Measurements from ENCODE around the gene SERPINB10.

SERPINB10 gene

DNA sequence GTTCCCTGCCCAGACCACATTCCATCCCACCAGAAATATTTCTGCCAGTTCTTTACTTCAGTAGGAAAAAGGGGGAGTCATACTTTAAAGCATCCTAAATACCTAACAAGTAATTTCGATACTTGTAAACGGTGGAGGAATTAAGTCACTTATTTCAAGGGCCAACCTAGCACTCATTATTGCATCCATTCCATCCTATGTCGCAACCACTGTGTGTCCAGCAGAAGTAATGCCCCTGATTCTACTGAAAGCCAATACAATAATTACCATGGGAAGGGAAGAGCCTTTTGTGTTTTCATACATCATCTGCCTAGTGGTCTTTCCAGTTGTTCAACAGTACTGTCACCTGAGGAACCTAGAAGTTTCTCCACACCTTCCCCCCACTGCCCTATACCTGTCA lies 74.6 kb downstream of the SERPINB10 start:
- DNase-seq (ENCODE audit: low spot score), result no peak
